Raji (cell line): Measurements from ENCODE around the gene LMF2.

Source experiments
- POLR2A ChIP-seq: IDR thresholded peaks from 2 replicates; pipeline ENCODE4 v1.6.1; 2011; ENCODE audit warnings: low read depth, low read length, control low read depth; ENCODE audit not compliant: insufficient read depth

LMF2 gene

GRCh38 chr22:50459496-50460140, 47.9 kb downstream of the LMF2 start:
- no peak for TF ChIP-seq POLR2A

DNA sequence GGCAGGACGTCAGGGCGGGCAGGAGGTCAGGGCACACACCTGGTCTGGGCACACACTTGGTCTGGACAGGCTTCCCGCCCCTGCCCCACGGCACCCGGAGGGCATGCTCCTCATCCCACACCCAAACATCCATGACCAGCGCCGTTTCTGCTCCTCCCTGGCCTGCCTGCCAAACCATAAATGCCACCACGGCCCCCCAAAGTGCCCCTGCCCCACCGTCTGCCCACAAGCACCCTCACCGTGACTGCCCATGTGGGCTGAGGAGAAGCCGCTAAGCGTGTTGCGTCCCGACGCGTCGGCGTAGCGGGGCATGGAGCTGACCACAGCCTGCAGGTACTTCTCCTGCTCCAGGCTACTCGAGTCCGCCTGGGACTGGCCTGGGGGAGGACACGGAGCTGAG, 48.5 kb downstream of the LMF2 start:
- TF ChIP-seq POLR2A = no peak

GRCh38 chr22:50456466-50457234, 50.9 kb downstream of the LMF2 start:
- TF ChIP-seq POLR2A = no peak

GRCh38 chr22:50456026-50456425, 51.5 kb downstream of the LMF2 start:
- no peak for TF ChIP-seq POLR2A

DNA sequence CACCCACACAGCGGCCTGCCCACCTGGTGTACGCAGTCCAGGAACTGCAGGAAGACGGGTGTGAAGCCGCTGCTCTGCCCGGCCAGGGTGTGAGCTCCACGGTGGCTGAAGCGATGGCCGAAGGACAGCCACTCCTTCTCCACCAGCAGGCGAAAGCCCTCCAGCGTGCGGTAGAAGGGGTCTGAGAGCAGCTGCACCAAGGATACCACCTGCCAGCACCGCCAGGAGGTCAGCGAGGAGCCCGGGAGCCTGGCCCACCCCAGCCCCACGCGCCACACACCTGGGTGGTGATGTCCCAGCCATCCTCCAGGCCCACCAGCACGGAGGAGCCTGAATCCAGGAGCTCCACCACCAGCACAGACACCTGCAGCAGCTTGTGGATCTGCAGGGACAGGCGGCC, 52.3 kb downstream of the LMF2 start:
- TF ChIP-seq POLR2A = no peak

DNA sequence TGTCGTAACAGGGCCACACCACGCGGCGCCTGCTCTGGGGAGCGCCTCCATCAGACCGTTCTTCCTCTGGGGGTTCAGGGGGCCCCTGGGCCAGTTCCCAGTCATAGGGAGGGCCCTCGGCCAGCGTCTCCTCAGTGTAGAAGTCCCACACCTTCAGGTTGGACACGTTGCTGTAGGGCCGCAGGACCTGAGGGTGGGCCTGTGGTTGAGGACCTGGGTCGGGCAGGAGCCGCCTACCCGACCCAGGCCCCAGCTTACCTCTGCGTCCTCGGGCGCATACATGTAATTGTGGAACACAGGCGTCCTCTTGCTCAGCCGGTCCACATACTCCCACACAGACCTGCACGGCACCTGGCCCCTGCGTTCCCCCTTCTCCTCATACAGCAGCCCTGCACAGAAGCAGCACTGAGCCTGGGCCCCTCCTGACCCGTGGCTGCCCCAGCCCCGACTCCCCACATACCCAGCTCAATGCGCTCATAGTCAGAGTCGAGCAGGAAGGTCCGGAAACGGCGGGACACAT, 52.9 kb downstream of the LMF2 start:
- no peak for TF ChIP-seq POLR2A
